Type B pancreatic cell (in vitro differentiated cells): ENCODE results near the gene SLC45A3. TPM values are rescaled to one million over a fixed set of nuclear protein-coding genes. Genes with fewer than 3 reads are reported as not detected.
A peak's percentile ranks its signal among the peaks of the same experiment; 100 is the strongest.

ENCODE experiments used
- DNase-seq: peaks from one replicate; pipeline ENCODE4 v3.0.0; 2021; ENCODE audit warnings: mixed read lengths; ENCODE audit not compliant: unreplicated experiment; ENCODE audit errors: extremely low spot score
- H3K27ac Mint-ChIP-seq: 2 replicates; pipeline ENCODE4 v1.8.0; 2021; ENCODE audit warnings: mild to moderate bottlenecking, mixed read lengths
- H3K27me3 Mint-ChIP-seq: 2 replicates; pipeline ENCODE4 v1.8.0; 2021; ENCODE audit warnings: mixed read lengths
- H3K36me3 Mint-ChIP-seq: 2 replicates; pipeline ENCODE4 v1.8.0; 2021; ENCODE audit warnings: mixed read lengths
- H3K4me1 Mint-ChIP-seq: one replicate; pipeline ENCODE4 v1.8.0; 2021; ENCODE audit warnings: mixed read lengths; ENCODE audit not compliant: unreplicated experiment
- H3K4me3 Mint-ChIP-seq: 2 replicates; pipeline ENCODE4 v1.8.0; 2021; ENCODE audit warnings: mild to moderate bottlenecking, mixed read lengths
- H3K9me3 Mint-ChIP-seq: 2 replicates; pipeline ENCODE4 v1.8.0; 2021; ENCODE audit warnings: mixed read lengths
- total RNA-seq: library from RNA; stranded (reverse); gene quantifications from 2 replicates; pipeline ENCODE4 v1.2.1, GENCODE V29; 2021; ENCODE audit warnings: low replicate concordance
- TF ChIP-seq, protein P1 (sequence below): fragments of 200-600 bp; sonication (generic); conservative IDR thresholded peaks from 2 replicates; pipeline ENCODE4 v1.5.0; 2021; ENCODE audit warnings: antibody characterized with exemption, mild to moderate bottlenecking

SLC45A3 gene
- total RNA-seq, 1 donor from 2014 or later, result 4.2 TPM

DNA sequence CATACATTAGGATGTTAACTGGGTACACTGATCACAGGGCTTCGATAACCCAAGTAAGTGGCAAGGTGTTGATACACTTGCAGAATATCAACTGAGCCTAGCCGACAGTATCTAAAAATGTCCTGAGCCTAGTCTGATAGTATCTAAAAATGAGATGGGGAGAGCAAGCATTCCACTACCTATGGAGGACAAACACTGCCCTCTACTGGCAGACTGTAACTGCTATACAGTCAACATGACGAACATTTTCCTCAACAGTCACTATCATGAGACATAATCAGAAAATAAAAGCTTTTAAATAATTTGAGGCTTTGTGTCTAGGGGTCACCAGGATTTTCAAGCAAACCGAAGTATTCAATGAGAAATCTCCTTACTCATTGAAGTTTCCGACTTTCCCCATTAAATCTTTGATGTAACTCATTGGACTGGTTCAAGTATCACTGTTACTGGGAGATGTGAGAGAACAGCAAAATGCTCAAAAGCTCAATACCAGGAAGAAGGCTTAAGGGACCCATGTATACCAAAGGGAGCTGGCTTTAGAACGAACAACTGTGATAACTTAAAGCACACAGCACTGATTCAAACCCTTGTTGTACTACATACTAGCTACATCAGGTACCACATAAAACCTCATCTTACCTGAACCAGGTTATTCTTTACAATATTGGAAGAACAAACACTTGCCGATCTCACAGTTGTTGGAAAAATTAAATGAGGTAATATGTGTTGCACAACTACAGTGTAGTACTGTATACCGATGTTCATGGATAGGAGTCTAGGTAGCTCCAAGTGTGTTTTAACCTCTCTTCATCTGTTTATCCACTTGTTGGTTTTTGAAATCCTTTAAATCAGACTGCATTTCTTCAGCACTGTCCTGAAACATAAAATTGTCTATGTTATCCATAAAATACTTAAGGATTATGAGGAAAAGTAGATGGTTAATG, 31.1 kb upstream of the SLC45A3 start:
- Mint-ChIP-seq H3K4me3 (no peak overlapping the region), H3K4me1 (peaks cover 5% of the 10 kb centered on the region), H3K36me3 (peaks cover 17% of the 10 kb centered on the region), H3K27ac (peak overlapping the region; percentile 27), H3K27me3 (no peaks in the 10 kb centered on the region), H3K9me3 (no peaks in the 10 kb centered on the region)
- TF ChIP-seq, protein P1, sequence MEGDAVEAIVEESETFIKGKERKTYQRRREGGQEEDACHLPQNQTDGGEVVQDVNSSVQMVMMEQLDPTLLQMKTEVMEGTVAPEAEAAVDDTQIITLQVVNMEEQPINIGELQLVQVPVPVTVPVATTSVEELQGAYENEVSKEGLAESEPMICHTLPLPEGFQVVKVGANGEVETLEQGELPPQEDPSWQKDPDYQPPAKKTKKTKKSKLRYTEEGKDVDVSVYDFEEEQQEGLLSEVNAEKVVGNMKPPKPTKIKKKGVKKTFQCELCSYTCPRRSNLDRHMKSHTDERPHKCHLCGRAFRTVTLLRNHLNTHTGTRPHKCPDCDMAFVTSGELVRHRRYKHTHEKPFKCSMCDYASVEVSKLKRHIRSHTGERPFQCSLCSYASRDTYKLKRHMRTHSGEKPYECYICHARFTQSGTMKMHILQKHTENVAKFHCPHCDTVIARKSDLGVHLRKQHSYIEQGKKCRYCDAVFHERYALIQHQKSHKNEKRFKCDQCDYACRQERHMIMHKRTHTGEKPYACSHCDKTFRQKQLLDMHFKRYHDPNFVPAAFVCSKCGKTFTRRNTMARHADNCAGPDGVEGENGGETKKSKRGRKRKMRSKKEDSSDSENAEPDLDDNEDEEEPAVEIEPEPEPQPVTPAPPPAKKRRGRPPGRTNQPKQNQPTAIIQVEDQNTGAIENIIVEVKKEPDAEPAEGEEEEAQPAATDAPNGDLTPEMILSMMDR, result peak; percentile 97
- no peak for DNase-seq

DNA sequence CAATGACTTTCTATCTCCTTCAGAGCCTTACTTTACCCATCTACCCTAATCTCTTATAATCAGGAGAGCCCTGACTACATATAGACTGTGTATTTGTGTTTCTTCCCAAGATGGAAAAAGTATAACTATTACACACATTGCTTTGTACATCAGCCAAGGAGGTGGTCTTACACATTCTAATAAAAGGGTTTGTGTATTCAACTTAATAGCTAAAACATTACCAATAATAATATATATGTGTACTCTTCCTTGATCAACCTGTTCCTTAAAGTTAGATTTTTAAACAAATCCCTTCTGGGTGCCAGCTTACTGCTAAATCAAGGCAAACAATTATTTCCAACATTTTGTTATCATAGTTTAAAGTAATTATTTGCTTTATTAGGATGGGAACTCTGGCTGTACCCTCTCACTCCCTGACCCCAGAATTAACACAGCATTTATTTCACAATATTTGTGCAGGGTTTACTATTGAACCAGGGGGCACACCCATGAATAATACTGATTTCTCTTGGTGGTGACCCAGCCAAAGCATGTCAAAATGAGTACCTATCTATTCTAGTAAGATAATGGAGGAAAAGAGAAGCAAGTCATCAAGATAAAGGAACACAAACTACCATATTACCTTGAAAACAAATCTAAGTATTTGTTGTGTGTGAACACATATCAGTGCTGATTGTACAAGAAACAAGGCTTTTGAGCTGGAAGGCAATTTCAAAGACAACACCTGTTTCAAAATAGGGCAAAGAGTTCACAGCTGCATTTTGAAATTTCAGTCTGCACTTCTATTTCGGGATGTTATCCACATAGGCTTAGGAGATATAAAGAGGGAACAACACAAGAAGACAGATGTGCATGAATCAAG, 30.1 kb upstream of the SLC45A3 start:
- Mint-ChIP-seq H3K4me1 (peaks cover 5% of the 10 kb centered on the region), H3K4me3 (no peak overlapping the region), H3K27ac (no peak overlapping the region), H3K9me3 (no peaks in the 10 kb centered on the region), H3K36me3 (peaks cover 14% of the 10 kb centered on the region), H3K27me3 (no peaks in the 10 kb centered on the region)
- no peak for DNase-seq
- TF ChIP-seq, protein P1, result no peak

DNA sequence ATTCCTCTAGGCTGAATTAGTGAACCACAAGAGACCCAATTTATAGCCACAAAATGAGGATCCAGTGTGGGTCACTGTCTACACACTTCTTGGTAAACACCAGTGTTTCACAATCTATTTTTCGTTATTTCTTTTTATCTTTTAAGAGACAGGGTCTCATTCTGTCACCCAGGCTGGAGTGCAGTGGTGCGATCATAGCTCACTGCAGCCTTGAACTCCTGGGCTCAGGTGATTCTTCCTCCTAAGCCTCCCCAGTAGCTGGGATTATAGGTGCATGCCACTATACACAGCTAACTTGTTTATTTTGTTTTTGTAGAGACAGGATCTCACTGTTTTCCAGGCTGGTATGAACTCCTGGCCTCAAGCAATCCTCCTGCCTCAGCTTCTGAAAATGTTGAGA, 29.3 kb upstream of the SLC45A3 start:
- Mint-ChIP-seq H3K9me3 (no peaks in the 10 kb centered on the region), H3K4me1 (peaks cover 5% of the 10 kb centered on the region), H3K27ac (no peak overlapping the region), H3K27me3 (no peaks in the 10 kb centered on the region), H3K36me3 (peaks cover 14% of the 10 kb centered on the region), H3K4me3 (no peak overlapping the region)
- TF ChIP-seq, protein P1, result no peak
- no peak for DNase-seq

DNA sequence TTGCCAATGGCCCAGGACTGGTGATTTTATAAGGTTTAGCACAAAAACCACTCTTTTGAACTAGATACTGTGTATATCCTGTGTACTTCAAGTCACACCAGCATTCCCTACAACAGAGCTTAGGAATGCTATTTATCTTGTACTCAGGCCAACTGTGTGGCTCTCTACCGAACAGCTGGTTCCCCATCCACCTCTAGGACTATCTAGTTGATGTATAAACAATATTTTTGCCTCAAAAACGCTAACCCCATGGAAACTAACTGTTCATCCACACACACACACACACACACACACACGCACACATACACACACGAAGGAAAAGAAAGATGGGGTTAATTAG, 28.7 kb upstream of the SLC45A3 start:
- TF ChIP-seq, protein P1, result no peak
- H3K27ac Mint-ChIP-seq, result no peak overlapping the region
- H3K36me3 Mint-ChIP-seq, result peaks cover 14% of the 10 kb centered on the region
- H3K9me3 Mint-ChIP-seq, result no peaks in the 10 kb centered on the region
- no peaks in the 10 kb centered on the region for H3K27me3 Mint-ChIP-seq
- H3K4me3 Mint-ChIP-seq, result no peak overlapping the region
- no peak for DNase-seq
- peaks cover 5% of the 10 kb centered on the region for H3K4me1 Mint-ChIP-seq

DNA sequence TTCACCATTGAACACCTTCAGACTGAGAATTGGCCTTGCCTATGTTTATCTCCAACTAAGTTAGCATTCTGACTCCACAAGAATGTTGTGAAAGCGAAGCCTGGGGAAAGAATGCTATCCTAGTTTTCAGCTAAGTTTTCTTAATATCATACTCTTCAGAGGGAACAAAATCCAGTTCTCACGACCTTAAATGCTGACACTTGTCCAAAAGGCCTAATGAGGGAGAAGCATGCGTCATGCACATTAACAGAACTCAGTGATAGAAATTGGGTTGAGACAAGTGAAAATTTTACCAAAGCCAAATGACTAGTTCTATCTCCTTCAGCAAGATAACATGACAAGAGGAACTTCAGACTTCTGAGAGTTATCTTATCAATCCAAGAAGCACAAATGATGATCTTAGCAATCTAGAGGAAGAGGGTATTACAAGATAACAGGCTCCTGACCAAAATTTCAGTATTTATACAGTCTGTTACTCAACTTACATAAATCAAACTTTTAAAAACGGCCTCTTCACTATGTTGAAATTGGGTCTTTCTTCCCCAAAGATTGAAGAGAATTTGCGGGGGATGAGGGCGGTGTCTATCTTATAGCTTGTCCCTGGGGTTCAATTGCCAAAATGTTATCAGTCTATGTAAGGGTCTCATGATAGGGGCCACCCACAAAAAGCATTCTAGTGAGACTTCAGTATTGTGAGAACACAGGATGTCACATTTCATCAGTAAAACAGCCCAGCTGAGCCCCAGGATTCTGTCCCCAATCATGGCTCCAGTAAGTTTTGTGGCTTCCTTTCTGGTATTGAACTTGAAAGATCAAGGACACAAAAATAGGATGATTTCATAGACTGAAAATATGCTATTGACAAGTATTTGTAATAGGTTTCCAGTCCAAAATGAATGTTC, 26.5 kb upstream of the SLC45A3 start:
- no peak for DNase-seq
- H3K4me3 Mint-ChIP-seq, result no peak overlapping the region
- no peaks in the 10 kb centered on the region for H3K27me3 Mint-ChIP-seq
- H3K36me3 Mint-ChIP-seq, result peaks cover 20% of the 10 kb centered on the region
- TF ChIP-seq, protein P1, result no peak
- H3K9me3 Mint-ChIP-seq, result no peaks in the 10 kb centered on the region
- H3K27ac Mint-ChIP-seq, result no peak overlapping the region
- H3K4me1 Mint-ChIP-seq, result peaks cover 14% of the 10 kb centered on the region
